GM23338 (cell line): Measurements from ENCODE around the gene SLC16A9. TPM values are rescaled to one million over a fixed set of nuclear protein-coding genes. Genes with fewer than 3 reads are reported as not detected.

Experiments
- ATAC-seq: fragments of 200-7000 bp; cut with Tn5 transposase; 3 replicates; pipeline ENCODE4 v1.9.1; 2020
- DNase-seq: peaks from one replicate; pipeline ENCODE4 v3.0.0-alpha.2; 2015; ENCODE audit warnings: low spot score
- H2AFZ ChIP-seq: fragments of 200-600 bp; sonication (generic); 2 replicates; pipeline ENCODE4 v1.8.0; 2016; ENCODE audit warnings: antibody characterized with exemption, mild to moderate bottlenecking, moderate library complexity
- H3F3A ChIP-seq: fragments of 200-600 bp; sonication (generic); replicated peaks from 2 replicates; pipeline ENCODE4 v1.8.0; 2017; ENCODE audit warnings: antibody characterized with exemption, mixed run types, low read depth
- H3K27ac ChIP-seq: fragments of 200-600 bp; sonication (generic); 2 replicates; pipeline ENCODE4 v1.6.1; 2016; ENCODE audit warnings: low read depth
- H3K27me3 ChIP-seq: fragments of 200-600 bp; sonication (generic); 2 replicates; pipeline ENCODE4 v1.8.0; 2016; ENCODE audit warnings: mild to moderate bottlenecking, mixed run types, moderate library complexity; ENCODE audit not compliant: insufficient read depth
- H3K36me3 ChIP-seq: fragments of 200-600 bp; sonication (generic); 2 replicates; pipeline ENCODE4 v1.8.0; 2016; ENCODE audit warnings: mild to moderate bottlenecking; ENCODE audit not compliant: insufficient read depth
- H3K4me1 ChIP-seq: fragments of 200-600 bp; sonication (generic); 2 replicates; pipeline ENCODE4 v1.8.0; 2016; ENCODE audit warnings: mild to moderate bottlenecking, moderate library complexity; ENCODE audit not compliant: insufficient read depth
- H3K4me2 ChIP-seq: fragments of 200-600 bp; sonication (generic); 2 replicates; pipeline ENCODE4 v1.7.1; 2017; ENCODE audit warnings: mixed run types
- H3K4me3 ChIP-seq: fragments of 200-600 bp; sonication (generic); 2 replicates; pipeline ENCODE4 v1.6.1; 2016; ENCODE audit warnings: mixed run types
- H3K79me2 ChIP-seq: fragments of 200-600 bp; sonication (generic); replicated peaks from 2 replicates; pipeline ENCODE4 v1.8.0; 2017; ENCODE audit warnings: mild to moderate bottlenecking; ENCODE audit not compliant: insufficient read depth
- H3K9me2 ChIP-seq: fragments of 200-600 bp; sonication (generic); 2 replicates; pipeline ENCODE4 v1.8.0; 2017; ENCODE audit not compliant: insufficient read depth
- H4K20me1 ChIP-seq: fragments of 200-600 bp; sonication (generic); replicated peaks from 2 replicates; pipeline ENCODE4 v1.8.0; 2017; ENCODE audit warnings: mild to moderate bottlenecking; ENCODE audit not compliant: insufficient read depth
- H3K27ac Mint-ChIP-seq: 2 replicates; pipeline ENCODE4 v1.8.0; 2020; ENCODE audit warnings: inconsistent platforms, mild to moderate bottlenecking, moderate library complexity, mixed read lengths
- H3K27me3 Mint-ChIP-seq: 3 replicates; pipeline ENCODE4 v1.8.0; 2022; ENCODE audit warnings: low read depth, mild to moderate bottlenecking, moderate library complexity, mixed read lengths, inconsistent platforms; ENCODE audit not compliant: insufficient read depth, poor library complexity
- H3K36me3 Mint-ChIP-seq: 3 replicates; pipeline ENCODE4 v1.8.0; 2021; ENCODE audit warnings: low read depth, mild to moderate bottlenecking, inconsistent platforms, moderate library complexity, mixed read lengths
- H3K4me1 Mint-ChIP-seq: 3 replicates; pipeline ENCODE4 v1.8.0; 2020; ENCODE audit warnings: mild to moderate bottlenecking, inconsistent platforms, mixed read lengths
- H3K4me3 Mint-ChIP-seq: 3 replicates; pipeline ENCODE4 v1.8.0; 2021; ENCODE audit warnings: moderate library complexity, mild to moderate bottlenecking, inconsistent platforms, mixed read lengths
- H3K9me3 Mint-ChIP-seq: 3 replicates; pipeline ENCODE4 v1.8.0; 2020; ENCODE audit warnings: moderate library complexity, mild to moderate bottlenecking, inconsistent platforms, mixed read lengths
- CREB1 ChIP-seq: fragments of 250-450 bp; sonication (Bioruptor Pico); IDR thresholded peaks from 2 replicates; pipeline ENCODE4 v1.5.0; 2020; ENCODE audit warnings: low read depth, mild to moderate bottlenecking, moderate library complexity
- ETS1 ChIP-seq: IDR thresholded peaks from 2 replicates; pipeline ENCODE4 v1.6.1; 2016; ENCODE audit warnings: antibody characterized with exemption
- EZH2 ChIP-seq: fragments of 200-600 bp; sonication (generic); IDR thresholded peaks from one replicate; pipeline ENCODE4 v1.8.0; 2017; ENCODE audit warnings: antibody characterized with exemption, mild to moderate bottlenecking, low read depth; ENCODE audit not compliant: unreplicated experiment
- EZH2phosphoT487 ChIP-seq: fragments of 200-600 bp; sonication (generic); IDR thresholded peaks from one replicate; pipeline ENCODE4 v1.8.1; 2018; ENCODE audit warnings: antibody characterized with exemption; ENCODE audit not compliant: unreplicated experiment
- JUNB ChIP-seq: IDR thresholded peaks from one replicate; pipeline ENCODE4 v1.6.1; 2016; ENCODE audit warnings: antibody characterized with exemption; ENCODE audit not compliant: unreplicated experiment
- NANOG ChIP-seq: IDR thresholded peaks from 2 replicates; pipeline ENCODE4 v1.6.1; 2016; ENCODE audit warnings: antibody characterized with exemption, borderline replicate concordance
- POLR2AphosphoS5 ChIP-seq: IDR thresholded peaks from 2 replicates; pipeline ENCODE4 v1.6.1; 2016; ENCODE audit warnings: antibody characterized with exemption, low read depth
- REST ChIP-seq: IDR thresholded peaks from one replicate; pipeline ENCODE4 v1.6.1; 2018; ENCODE audit warnings: antibody characterized with exemption; ENCODE audit not compliant: unreplicated experiment
- STAT1 ChIP-seq: IDR thresholded peaks from one replicate; pipeline ENCODE4 v1.6.1; 2016; ENCODE audit warnings: antibody characterized with exemption; ENCODE audit not compliant: unreplicated experiment
- ZNF114 ChIP-seq: fragments of 250-450 bp; sonication (Bioruptor Pico); IDR thresholded peaks from 2 replicates; pipeline ENCODE4 v1.5.0; 2020; ENCODE audit warnings: mild to moderate bottlenecking, moderate library complexity
- ZNF331 ChIP-seq: fragments of 250-450 bp; sonication (Bioruptor Pico); IDR thresholded peaks from 2 replicates; pipeline ENCODE4 v1.5.0; 2020; ENCODE audit warnings: low read depth, mild to moderate bottlenecking, moderate library complexity
- polyA plus RNA-seq: library from polyadenylated mRNA; unstranded; fragments of >200 nt; fragmentation: Nextera tagmentation; extraction: Ambion mirVana; gene quantifications from 2 replicates; pipeline ENCODE4 v1.2.1, GENCODE V29; 2016
- total RNA-seq: library from RNA; depleted of rRNA; stranded (reverse); fragments of >200 nt; shearing (Covaris generic); gene quantifications from 2 replicates; pipeline ENCODE4 v1.2.3, GENCODE V29; 2014
- TF ChIP-seq, protein P1 (sequence below), 2 experiments: fragments of 200-600 bp in 1 of 2; sonication (generic) in 1 of 2; conservative IDR thresholded peaks; 2 replicates each; pipeline versions ENCODE4 v1.5.1 to v1.6.1; 2016 to 2017; ENCODE audit warnings: antibody characterized with exemption in 2 of 2, low read depth in 2 of 2, mild to moderate bottlenecking in 2 of 2, moderate library complexity in 1 of 2
- TF ChIP-seq, protein P2 (sequence below): fragments of 250-450 bp; sonication (Bioruptor Pico); IDR thresholded peaks from 2 replicates; pipeline ENCODE4 v1.5.0; 2020; ENCODE audit warnings: mild to moderate bottlenecking, moderate library complexity

SLC16A9 gene
- total and polyA plus RNA-seq, 2 experiments from 2014 or later = 6.5 to 11.4 TPM

- peaks cover 2% of the 10 kb centered on the region for H3K27me3 Mint-ChIP-seq
- H3K27ac Mint-ChIP-seq = peak overlapping the region; percentile 62
- Histone ChIP-seq H3K4me3 (no peak overlapping the region), H3F3A (no peaks in the 10 kb centered on the region), H3K4me2 (no peak overlapping the region), H3K9me2 (no peaks in the 10 kb centered on the region), H4K20me1 (no peaks in the 10 kb centered on the region), H3K27ac (no peak overlapping the region), H3K27me3 (no peaks in the 10 kb centered on the region), H3K36me3 (no peaks in the 10 kb centered on the region), H2AFZ (no peak overlapping the region), H3K79me2 (no peaks in the 10 kb centered on the region), H3K4me1 (peaks cover 11% of the 10 kb centered on the region)
- H3K36me3 Mint-ChIP-seq = peaks cover 15% of the 10 kb centered on the region
- DNase-seq (no peak), ATAC-seq (no peak)
- H3K9me3 Mint-ChIP-seq = peaks cover 12% of the 10 kb centered on the region
- TF ChIP-seq, protein P1, sequence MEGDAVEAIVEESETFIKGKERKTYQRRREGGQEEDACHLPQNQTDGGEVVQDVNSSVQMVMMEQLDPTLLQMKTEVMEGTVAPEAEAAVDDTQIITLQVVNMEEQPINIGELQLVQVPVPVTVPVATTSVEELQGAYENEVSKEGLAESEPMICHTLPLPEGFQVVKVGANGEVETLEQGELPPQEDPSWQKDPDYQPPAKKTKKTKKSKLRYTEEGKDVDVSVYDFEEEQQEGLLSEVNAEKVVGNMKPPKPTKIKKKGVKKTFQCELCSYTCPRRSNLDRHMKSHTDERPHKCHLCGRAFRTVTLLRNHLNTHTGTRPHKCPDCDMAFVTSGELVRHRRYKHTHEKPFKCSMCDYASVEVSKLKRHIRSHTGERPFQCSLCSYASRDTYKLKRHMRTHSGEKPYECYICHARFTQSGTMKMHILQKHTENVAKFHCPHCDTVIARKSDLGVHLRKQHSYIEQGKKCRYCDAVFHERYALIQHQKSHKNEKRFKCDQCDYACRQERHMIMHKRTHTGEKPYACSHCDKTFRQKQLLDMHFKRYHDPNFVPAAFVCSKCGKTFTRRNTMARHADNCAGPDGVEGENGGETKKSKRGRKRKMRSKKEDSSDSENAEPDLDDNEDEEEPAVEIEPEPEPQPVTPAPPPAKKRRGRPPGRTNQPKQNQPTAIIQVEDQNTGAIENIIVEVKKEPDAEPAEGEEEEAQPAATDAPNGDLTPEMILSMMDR (conservative IDR thresholded peaks at IDR 0.05; ENCODE audit: low read depth in 2 of 2) = no peak
- no peak for TF ChIP-seq ZNF331 (CRISPR knock-in tag)
- no peak for TF ChIP-seq STAT1
- TF ChIP-seq JUNB = no peak
- TF ChIP-seq EZH2phosphoT487 = no peak
- TF ChIP-seq, protein P2, sequence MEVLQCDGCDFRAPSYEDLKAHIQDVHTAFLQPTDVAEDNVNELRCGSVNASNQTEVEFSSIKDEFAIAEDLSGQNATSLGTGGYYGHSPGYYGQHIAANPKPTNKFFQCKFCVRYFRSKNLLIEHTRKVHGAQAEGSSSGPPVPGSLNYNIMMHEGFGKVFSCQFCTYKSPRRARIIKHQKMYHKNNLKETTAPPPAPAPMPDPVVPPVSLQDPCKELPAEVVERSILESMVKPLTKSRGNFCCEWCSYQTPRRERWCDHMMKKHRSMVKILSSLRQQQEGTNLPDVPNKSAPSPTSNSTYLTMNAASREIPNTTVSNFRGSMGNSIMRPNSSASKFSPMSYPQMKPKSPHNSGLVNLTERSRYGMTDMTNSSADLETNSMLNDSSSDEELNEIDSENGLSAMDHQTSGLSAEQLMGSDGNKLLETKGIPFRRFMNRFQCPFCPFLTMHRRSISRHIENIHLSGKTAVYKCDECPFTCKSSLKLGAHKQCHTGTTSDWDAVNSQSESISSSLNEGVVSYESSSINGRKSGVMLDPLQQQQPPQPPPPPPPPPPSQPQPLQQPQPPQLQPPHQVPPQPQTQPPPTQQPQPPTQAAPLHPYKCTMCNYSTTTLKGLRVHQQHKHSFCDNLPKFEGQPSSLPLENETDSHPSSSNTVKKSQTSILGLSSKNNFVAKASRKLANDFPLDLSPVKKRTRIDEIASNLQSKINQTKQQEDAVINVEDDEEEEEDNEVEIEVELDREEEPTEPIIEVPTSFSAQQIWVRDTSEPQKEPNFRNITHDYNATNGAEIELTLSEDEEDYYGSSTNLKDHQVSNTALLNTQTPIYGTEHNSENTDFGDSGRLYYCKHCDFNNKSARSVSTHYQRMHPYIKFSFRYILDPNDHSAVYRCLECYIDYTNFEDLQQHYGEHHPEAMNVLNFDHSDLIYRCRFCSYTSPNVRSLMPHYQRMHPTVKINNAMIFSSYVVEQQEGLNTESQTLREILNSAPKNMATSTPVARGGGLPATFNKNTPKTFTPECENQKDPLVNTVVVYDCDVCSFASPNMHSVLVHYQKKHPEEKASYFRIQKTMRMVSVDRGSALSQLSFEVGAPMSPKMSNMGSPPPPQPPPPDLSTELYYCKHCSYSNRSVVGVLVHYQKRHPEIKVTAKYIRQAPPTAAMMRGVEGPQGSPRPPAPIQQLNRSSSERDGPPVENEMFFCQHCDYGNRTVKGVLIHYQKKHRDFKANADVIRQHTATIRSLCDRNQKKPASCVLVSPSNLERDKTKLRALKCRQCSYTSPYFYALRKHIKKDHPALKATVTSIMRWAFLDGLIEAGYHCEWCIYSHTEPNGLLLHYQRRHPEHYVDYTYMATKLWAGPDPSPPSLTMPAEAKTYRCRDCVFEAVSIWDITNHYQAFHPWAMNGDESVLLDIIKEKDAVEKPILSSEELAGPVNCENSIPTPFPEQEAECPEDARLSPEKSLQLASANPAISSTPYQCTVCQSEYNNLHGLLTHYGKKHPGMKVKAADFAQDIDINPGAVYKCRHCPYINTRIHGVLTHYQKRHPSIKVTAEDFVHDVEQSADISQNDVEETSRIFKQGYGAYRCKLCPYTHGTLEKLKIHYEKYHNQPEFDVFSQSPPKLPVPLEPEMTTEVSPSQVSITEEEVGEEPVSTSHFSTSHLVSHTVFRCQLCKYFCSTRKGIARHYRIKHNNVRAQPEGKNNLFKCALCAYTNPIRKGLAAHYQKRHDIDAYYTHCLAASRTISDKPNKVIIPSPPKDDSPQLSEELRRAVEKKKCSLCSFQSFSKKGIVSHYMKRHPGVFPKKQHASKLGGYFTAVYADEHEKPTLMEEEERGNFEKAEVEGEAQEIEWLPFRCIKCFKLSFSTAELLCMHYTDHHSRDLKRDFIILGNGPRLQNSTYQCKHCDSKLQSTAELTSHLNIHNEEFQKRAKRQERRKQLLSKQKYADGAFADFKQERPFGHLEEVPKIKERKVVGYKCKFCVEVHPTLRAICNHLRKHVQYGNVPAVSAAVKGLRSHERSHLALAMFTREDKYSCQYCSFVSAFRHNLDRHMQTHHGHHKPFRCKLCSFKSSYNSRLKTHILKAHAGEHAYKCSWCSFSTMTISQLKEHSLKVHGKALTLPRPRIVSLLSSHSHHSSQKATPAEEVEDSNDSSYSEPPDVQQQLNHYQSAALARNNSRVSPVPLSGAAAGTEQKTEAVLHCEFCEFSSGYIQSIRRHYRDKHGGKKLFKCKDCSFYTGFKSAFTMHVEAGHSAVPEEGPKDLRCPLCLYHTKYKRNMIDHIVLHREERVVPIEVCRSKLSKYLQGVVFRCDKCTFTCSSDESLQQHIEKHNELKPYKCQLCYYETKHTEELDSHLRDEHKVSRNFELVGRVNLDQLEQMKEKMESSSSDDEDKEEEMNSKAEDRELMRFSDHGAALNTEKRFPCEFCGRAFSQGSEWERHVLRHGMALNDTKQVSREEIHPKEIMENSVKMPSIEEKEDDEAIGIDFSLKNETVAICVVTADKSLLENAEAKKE (CRISPR knock-in tag) = no peak
- TF ChIP-seq ETS1 = no peak
- TF ChIP-seq POLR2AphosphoS5 = no peak
- no peak for TF ChIP-seq REST
- TF ChIP-seq ZNF114 (CRISPR knock-in tag) = no peak
- TF ChIP-seq NANOG = no peak
- TF ChIP-seq EZH2 = no peak
- TF ChIP-seq CREB1 = no peak
- H3K4me3 Mint-ChIP-seq = no peak overlapping the region
- H3K4me1 Mint-ChIP-seq = peaks cover 13% of the 10 kb centered on the region; the same call in 2 of the 3 replicates
Observed at GRCh38 chr10:59649606-59650346, 59.9 kb downstream of the SLC16A9 start.
